NCI-H526 treated with DMSO at 0.1 percent for 48 hours (cell line): ENCODE data around the gene IFNL2.

Experiments
- DNase-seq: peaks from one replicate; lab custom pipeline; 2025; lab: John Stamatoyannopoulos, UW

Gene IFNL2

GRCh38 chr19:39318071-39318470, 49.9 kb downstream of the IFNL2 start:
- no peak for DNase-seq

GRCh38 chr19:39318690-39319089, 50.5 kb downstream of the IFNL2 start:
- DNase-seq = no peak

GRCh38 chr19:39319098-39319891, 51.1 kb downstream of the IFNL2 start:
- no peak for DNase-seq
